Hepatic stellate cell (primary cell): ENCODE measurements around the gene DNAH17.

Experiments
- DNase-seq: peaks from one replicate; pipeline ENCODE4 v3.0.0; 2011; ENCODE audit warnings: low spot score

Gene DNAH17

GRCh38 chr17:78494696-78495330 is 82.4 kb downstream of the DNAH17 start:
- DNase-seq = no peak

GRCh38 chr17:78493853-78494695 is 83.1 kb downstream of the DNAH17 start:
- DNase-seq = no peak

DNA sequence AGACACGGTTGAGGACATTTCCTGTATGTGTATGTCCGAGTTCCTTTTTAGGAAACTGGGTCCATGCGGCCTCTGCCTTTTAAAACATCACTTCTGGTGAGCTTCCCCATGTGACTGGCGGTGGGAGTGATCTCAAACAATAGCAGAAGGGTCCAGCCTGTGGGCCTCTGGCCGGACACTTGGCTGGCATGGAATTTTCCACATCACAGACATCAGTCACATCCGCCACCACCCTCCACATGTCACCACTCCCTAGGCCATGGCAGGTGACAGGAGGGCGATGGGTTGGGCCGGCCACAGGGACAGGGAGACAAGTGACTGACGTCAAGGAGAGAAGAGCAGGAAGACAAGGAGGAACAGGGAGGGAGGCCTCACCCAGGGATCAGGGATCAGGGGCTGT is 83.7 kb downstream of the DNAH17 start:
- DNase-seq = no peak

- no peak for DNase-seq
Measured at GRCh38 chr17:78492116-78492799, 84.9 kb downstream of the DNAH17 start.

DNA sequence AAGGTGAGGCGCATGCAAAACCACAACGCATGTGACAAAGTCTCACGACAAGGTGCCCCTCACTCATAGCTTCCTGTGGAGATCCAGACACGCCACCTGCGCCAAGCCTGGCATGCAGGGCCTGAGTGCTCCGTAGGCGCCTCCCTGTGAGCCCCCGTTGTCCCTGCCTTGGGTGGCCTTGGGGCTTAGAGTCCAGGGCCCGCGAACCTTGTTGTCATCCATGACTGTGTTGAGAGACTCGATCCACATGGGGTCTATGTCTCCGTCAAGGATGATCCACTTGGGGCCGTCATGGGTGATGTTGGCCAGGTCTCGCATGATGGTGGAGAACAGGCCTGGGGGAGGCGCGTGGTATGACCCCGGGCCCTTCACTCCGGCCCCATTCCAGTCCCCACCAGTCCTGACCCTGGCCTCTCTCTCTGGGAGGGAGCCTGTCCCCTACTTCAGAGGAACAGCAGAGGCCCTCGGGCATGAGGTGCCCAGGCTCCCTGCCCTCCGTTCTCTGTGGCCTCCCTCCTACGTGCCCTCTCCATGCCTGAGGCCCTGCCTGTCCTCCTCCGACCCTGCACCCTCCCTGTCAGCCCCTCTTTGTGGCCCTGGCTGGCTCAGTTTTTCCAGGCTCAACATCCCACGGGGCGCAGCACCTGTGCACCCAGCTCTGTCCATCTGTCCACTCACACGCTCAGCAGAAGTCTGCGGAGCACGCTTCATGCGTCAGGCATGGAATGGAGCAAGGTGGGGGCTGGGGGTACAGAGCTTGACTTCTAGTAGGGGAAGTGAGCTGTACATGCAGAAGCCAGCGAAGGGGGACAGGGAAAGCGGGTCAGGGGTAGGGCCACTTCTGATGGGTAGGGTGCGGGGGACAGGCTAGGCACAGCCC is 85.7 kb downstream of the DNAH17 start:
- no peak for DNase-seq

DNA sequence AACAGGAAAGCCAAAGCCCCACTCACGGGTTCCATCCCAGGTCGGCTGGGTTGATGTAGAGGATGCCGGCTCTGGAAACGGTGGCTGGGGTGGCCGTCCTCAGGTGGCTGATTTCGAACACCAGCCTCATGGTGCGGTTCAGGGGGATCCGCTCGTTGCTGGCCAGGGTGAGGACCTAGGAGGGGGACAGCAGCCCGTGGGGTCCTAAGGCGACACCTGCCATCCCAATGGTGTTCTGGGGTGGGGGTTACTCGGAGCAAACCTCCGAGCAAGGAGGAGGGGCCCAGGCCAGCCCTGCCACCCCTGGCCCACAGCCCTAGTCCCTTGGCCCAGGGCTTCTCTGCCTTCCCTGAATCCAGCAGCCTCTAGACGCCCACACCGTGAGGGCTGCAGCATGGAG is 86.5 kb downstream of the DNAH17 start:
- DNase-seq = no peak

GRCh38 chr17:78490156-78490555 is 87.0 kb downstream of the DNAH17 start:
- DNase-seq = no peak

DNA sequence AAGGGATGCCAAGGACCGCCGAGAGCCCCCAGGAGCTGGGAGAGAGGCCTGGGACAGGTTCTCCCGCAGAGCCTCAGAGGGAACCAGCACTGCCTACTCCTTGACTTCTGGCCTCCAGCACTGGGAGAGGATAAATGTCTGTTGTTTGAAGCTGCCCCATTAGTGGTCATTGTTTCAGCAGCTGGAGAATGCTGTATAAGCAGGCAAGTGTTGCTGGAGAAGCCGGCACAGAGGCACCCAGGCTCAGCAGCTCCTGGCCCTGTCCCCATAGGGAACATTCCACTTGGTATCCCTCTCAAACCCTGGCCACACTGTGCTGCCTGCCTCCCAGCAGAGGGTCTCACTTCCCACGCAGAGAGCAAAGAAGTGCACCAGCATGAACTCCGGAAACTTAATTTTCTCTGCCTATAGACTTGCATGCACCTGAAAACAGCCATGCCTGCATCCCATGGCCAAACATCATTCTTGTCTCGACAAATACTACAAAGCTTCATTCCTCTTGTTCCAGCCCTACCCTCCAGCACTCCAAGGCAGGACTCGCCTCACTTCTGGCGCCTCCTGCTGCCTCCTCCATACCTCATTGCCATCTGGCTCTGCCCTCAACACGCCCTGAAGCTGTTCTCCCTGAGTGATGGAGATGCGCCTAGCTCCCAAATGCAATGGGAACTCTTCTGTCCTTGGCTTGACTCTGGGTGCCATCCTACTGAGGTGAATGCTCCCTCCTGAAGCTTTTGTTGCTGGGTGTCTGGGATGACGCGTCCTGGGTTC is 88.1 kb downstream of the DNAH17 start:
- no peak for DNase-seq

GRCh38 chr17:78488156-78488555 is 89.0 kb downstream of the DNAH17 start:
- DNase-seq = no peak

- no peak for DNase-seq
Measured at GRCh38 chr17:78486946-78487680, 90.1 kb downstream of the DNAH17 start.

DNA sequence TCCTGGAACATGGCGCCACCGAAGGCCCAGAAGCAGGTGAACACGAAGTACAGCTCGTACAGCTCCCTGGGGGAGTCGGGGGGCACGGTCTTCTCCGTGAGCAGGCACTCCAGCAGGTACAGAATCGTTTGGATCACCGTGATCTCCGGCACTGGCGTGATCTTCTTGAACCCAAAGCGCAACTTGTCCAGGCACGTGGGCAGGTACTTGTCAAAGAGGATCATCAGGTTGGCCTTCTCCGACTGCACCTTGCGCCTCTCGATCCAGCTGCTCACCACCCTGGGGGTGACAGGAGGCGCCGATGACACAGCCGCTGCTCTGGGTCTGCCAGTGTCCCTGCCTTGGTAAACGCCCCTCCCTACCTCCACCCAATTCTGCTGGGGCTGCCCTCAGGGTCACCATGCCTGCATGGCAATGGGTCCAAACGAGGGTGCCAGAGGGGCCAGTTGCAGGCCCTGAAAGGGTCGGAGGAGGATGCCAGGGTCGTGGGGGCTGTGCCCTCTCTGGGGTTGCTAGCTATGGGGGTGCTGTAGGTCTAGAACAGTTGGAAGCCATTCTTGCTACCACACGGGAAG is 90.9 kb downstream of the DNAH17 start:
- DNase-seq = no peak

DNA sequence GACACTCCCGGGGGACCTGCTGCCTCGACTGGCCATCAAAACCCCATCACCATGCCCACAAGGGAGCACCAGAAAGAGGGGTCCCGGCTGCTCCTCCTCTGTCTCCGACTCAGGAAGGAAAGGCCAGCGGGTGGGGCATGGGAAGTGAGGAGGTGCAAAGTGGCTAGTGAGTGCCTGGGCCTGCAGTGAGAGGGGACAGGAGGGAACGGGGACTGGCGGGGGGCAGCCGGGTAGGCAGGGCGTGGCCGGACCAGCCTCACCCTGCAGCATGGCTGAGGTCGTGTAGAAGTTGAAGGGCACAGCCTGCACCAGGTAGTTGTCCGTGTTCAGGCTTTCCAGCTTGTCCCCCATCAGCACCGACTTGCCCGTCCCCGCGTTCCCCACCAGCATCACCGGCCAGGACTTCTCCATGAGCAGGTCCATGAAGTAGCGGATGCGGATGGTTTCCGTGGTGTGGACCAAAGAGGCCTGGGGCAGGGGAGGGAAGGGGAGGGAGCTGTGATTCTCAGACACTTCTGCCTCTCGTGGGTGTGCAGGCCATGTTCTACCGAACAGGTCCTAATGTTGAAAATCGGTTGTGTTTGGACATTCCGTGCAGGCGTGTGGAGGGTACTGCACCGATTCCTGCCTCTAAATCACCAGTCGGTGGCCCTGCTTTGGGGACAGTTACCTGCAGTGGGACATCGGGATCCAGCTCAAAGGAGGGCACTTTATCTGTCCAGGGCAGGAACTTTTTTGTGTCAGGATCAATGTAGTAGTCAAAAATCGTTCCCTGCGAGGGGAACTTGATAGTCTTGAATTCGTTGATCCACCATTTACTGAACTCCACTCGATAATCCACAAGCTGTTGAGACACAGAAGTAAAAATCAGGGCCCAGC is 91.7 kb downstream of the DNAH17 start:
- DNase-seq = no peak

DNA sequence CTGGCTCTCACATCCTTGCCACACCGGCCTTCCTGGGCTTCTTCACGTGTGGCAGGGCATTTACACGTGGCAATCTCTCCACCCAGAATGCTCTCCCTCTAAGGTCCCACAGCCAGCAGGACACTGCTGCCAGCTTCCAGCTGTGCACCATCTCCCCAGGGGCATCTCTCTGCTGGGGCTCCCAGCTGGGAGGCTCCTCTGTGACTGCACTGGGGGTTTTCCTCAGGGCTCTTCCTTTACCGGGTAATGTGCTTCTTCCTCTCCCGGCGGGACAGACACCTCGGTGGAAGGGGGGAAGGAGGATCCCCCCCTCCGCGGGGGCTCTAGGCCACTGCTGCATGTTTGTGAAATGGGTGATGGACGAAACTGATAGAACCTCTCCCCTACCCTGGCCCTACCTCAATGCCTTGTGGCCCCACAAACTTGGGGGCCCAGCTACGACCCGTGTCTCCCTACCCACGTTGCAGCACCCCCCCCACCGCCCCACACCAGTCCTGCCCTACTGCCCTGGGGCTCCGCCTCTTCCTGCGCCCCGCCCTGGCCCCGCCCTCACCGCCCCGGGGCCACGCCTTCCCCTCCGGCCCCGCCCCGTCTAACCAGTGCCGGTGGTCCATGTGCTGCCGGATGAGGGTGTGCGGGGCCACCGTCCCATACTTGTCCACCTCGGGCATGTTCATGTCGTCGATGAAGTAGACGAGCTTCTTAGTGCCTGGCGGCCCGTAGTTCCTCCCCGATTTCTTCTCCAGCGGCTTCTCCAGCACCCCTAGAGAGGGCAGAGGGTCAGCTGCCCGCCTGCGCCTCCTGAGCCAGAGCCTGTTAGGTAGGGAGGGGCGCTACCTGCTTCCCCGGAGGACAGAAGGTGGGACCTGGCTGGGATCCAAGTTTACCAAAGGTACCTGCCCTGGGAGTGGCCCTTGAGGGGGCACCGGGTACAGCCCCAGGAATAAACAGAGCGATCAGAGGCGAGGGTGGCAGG is 92.6 kb downstream of the DNAH17 start:
- no peak for DNase-seq

DNA sequence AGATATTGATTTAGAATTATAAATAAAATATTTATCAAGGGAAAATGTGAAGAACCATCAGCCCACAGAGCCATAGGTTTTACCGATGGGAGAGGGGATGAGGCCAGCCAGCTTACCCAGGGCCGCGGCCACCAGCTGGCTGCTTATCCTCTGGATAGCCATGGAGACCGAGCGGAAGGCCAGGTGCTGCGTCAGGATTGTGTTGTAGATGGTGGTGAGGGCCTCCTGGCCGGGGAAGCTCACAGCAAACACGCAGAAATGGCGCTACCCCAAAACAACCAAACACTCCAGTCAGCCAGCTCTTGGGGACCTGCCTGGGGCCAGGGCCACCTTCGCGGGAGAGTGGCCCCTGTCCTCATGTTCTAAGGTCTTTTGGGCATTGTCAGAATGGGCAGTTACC is 97.8 kb downstream of the DNAH17 start:
- no peak for DNase-seq

DNA sequence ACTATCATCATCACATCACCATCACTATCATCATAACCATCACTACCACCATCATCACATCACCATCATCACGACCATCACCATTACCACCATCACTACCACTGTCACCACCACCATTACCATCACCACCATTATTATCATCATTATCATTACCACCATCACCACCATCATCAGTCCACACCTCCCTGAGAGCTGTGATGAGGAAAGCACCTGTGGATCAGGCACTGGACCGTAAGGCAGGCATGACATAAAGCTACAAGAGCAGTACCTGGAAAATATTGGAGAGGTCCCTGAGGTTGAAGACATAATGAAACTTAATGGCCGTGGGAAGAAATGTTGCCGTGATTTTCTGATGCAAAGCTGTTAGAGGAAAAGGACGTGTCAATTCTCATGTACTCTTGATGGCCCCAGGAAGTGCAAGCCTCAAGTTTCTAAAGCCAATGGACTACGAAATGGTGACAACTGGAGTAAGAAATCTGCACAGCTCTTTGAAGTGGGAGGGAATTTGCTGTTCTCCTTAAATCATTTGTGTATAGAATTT is 98.4 kb downstream of the DNAH17 start:
- DNase-seq = no peak

- DNase-seq = no peak
Measured at GRCh38 chr17:78477913-78478756, 99.1 kb downstream of the DNAH17 start.

- no peak for DNase-seq
Measured at GRCh38 chr17:78476973-78477372, 100.2 kb downstream of the DNAH17 start.
